HG03095 (cell line): ENCODE measurements around the gene GLI3.

Source experiments
- ATAC-seq: cut with Tn5 transposase; IDR thresholded peaks from one replicate; pipeline ENCODE4 v1.9.1; 2021; ENCODE audit warnings: moderate library complexity; ENCODE audit not compliant: unreplicated experiment

GLI3 gene

GRCh38 chr7:42107484-42108240 is 129.3 kb downstream of the GLI3 start:
- ATAC-seq: no peak

DNA sequence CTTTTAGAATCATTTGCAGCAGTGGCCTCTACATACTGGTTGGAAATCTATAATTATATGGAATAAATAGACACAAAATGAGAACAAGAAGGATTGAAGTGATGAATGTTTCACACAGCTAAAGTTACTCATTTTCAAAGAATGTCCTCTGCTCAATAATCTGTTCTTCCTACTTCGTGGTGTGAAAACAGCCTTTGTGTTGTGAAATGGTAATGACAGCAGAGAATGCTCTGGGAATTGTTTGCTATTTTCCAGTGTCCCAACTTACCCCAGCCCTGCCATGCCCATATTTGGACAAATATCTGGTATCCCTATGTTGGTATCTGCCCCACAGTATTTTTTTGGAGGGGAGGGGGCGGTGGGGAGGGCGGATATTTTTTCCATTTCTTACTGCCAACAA is 130.4 kb downstream of the GLI3 start:
- ATAC-seq: no peak

DNA sequence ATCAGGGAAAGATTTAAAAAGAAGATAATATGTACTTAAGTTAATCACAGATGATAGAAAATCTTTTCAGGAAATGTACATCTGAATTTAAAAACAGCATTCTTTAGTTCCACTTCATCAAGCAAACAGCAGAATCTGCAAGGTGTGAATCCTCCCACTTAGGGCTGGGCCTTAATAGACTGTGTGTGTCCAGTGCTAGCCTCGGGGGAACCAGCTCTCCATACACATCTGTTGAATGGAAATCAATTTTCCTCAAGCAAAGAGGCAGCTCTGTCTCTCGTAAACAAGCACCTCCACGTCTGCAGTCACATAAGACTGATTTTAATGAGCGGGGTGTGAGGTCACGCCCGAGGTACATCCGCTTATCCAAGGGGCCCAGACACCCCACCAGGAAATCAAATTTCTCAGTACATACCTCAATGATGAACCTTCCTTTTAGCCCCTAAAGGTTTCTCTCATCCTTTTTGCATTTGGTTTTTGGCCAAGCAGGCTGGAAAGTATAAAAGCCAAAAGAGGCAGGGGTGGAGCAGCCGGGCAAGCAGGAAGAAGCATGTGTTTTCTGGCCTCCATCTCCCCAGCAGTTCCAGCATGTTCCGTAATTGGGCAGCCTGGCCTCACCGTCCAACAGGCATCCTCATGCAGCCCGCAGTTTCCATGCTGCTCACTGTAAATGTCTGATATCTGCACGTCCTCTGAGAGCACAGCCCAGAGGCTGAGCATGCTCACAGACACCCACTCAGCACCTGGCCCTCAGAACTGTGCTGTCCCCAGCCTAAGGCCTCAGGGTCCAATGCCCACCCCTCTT is 131.3 kb downstream of the GLI3 start:
- no peak for ATAC-seq

DNA sequence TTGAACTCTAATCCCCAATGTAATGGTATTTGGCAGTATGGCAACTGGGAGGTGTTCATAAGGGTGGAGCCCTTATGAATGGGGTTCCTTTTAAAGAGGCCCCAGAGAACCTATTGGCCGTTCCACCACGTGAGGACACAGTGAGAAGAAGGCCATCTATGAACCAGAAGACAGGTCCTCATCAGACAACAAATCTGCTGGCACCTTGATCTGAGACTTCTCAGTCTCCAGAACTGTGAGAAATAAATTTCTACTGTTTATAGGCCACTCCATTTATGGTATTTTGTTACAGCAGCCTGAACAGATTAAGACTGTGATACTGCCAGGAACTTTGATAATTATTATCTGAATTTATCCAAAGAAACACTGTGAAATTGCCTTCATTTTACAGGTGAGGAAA is 132.3 kb downstream of the GLI3 start:
- ATAC-seq: no peak

- no peak for ATAC-seq
Observed at GRCh38 chr7:42104231-42104630, 132.8 kb downstream of the GLI3 start.

DNA sequence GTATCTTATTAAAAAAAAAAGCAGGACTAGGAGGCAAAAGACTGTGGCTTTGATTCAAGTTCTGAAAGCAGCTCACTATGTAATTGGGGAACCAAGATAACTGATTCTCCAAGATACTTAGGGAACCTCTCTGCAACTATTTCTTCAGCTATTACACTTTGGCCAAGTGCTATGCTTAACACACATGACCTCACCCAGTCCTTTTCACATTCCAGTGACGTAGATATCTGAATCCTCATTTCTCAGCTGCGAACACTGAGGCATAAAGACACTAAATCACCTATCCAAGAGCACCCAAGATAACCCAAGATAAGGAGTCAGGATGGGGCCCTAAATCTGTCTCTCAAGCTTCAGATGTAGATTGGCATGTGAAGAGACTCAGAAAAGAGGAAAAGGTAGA is 133.6 kb downstream of the GLI3 start:
- ATAC-seq: no peak

- no peak for ATAC-seq
Observed at GRCh38 chr7:42103020-42103419, 134.0 kb downstream of the GLI3 start.

GRCh38 chr7:42102301-42102700 is 134.7 kb downstream of the GLI3 start:
- no peak for ATAC-seq

DNA sequence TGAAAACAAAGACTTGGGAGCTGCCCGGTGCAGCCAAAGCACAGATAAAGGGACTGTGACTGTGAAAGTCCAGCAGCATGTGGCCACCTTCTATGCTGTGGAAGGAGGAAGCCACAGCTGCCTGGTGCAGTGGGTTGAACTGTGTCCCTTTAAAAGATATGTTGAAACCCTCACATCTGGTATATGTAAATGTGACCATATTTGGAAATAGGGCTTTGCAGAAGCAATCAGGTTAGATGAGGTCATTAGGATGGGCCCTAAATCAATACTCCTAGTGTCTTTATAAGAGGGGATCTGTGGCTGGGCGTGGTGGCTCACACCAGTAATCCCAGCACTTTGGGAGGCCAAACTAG is 136.9 kb downstream of the GLI3 start:
- no peak for ATAC-seq

DNA sequence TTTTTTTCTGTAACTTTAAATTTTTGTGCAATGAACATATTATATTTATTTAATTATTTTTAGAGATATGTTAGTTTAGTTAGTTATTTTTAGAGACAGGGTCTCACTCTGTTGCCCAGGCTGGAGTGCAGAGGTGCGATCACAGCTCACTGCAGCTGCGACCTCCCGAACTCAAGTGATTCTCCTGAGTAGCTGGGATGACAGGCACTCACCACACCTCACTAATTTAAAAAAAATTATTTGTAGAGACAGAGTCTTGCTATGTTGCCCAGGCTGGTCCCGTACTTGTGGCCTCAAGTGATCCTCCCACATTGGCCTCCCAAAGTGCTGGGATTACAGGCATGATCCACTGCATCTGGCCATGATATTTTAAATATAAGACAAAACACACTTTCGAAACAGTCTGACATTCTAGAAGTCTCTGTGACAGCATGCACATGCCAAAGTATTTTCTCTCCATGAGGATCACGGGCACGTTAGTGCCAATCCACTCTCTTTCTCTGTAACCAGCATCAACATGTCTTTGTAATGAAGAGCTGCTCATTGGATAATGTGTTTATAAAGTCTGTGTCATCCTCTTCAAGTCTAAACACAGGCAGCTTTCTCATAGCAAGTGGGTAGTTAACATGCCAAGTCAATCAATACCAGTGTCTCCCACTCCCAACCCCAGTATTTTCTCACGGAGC is 137.4 kb downstream of the GLI3 start:
- ATAC-seq: no peak

DNA sequence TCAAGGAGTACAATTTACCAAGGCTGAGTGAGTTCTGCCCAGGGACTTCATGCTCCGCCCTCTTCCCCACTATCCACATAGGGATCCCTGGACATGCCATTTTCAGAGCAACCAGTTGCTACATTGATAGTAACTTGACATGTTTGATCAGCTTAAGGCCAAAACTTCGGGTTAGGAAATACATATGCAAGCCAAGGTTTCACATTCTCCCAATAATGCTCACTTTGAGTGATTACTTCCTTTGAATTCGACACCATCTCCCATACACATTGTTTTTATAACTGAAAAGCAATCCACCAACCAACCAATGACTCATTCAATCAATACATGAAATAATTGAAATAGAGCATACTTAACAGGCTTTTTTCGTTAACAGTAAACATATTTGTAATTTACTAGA is 137.9 kb downstream of the GLI3 start:
- no peak for ATAC-seq

DNA sequence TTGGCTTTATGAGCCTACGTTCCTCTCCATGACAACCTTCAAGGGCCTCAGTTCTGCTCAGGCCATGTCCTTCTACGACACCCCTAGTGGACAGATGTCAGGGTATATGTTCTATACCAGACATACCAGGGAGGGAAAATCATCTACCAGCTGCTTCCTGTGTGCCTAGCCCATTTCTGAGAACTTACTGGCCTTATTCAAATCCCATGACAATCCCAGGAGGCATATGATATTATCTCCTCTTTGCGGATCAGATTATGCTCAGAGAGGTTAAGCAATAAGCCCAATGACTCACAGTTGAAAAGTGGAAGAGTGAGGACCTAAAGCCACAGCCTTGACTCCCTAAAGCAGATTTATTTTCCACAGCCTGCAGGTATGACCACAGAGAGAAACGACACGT is 139.3 kb downstream of the GLI3 start:
- ATAC-seq: no peak

GRCh38 chr7:42096681-42097561 is 140.1 kb downstream of the GLI3 start:
- no peak for ATAC-seq

- ATAC-seq: no peak
Observed at GRCh38 chr7:42096268-42096667, 140.7 kb downstream of the GLI3 start.

DNA sequence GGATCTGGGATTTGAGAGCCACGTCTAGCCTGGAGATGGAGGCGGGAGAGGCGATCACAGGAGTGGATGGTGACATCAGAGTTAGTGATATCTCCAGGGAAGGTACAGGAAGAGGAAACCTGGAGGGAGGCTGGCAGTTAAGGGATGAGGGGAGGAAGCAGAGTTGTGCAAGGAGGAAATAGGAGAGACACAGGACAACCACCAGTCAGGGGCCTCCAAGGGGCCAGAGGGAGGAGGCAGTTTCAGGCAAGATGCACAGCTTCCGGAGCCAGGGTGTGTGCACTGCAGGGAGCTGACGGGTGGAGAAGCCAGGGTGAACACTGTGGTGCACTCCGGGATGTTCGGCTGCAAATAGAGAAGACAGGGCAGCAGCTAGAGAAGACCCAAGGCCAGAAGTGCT is 141.2 kb downstream of the GLI3 start:
- ATAC-seq: no peak

- no peak for ATAC-seq
Observed at GRCh38 chr7:42093349-42093905, 143.6 kb downstream of the GLI3 start.

GRCh38 chr7:42091461-42092291 is 145.3 kb downstream of the GLI3 start:
- no peak for ATAC-seq

- no peak for ATAC-seq
Observed at GRCh38 chr7:42090806-42091205, 146.2 kb downstream of the GLI3 start.

DNA sequence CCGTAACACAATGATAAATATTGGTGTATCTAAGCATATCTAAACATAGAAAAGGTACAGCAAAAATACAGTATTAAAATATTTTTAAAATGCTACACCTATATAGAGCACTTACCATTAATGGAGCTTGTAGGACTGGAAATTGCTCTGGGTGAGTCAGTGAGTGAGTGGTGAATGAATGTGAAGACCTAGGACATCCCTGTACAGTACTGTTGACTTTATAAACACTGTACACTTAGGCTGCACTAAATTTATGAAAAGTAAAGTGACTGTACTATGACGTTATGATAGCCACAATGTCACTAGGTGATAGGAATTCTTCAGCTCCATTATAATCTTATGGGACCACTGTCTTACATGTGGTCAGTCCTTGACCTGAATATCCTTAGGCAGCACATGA is 147.0 kb downstream of the GLI3 start:
- ATAC-seq: no peak

- no peak for ATAC-seq
Observed at GRCh38 chr7:42087616-42088015, 149.4 kb downstream of the GLI3 start.
